A549 (cell line): ENCODE results near the gene SLC25A41. TPM values are rescaled to one million over a fixed set of nuclear protein-coding genes. Genes with fewer than 3 reads are reported as not detected.

Source experiments
- ATAC-seq, 2 experiments: fragments of 200-7000 bp in 1 of 2; fragments of >200 bp in 1 of 2; cut with Nextera tagmentation in 1 of 2; cut with Tn5 transposase in 1 of 2; 3 replicates each; pipeline versions ENCODE4 v1.8.0 to v1.9.1; 2018 to 2020; ENCODE audit warnings: mild to moderate bottlenecking in 1 of 2, moderate library complexity in 1 of 2
- CTCF ChIA-PET: fragments of 300-600 bp; sonication (Branson Sonifier 250); formaldehyde crosslinking; extraction: SDS; loops from one replicate; lab custom pipeline; 2021; ENCODE audit warnings: antibody characterized with exemption, inconsistent platforms; lab: Yijun Ruan, JAX
- POLR2A ChIA-PET: fragments of 350-600 bp; formaldehyde crosslinking; extraction: SDS; loops from one replicate; lab custom pipeline; 2021; ENCODE audit warnings: antibody characterized with exemption, inconsistent platforms; lab: Yijun Ruan, JAX
- DNase-seq, 2 experiments: peaks; one replicate each; pipeline versions ENCODE4 v3.0.0 to v3.0.0-alpha.2; 2011 to 2016; ENCODE audit warnings: low read depth in 1 of 2, low spot score in 1 of 2
- FAIRE-seq: peaks from 2 replicates; lab custom pipeline; 2011; peaks lifted over from hg19 to GRCh38; lab: Jason Lieb, UNC
- H3K27ac ChIP-seq, 2 experiments: fragments of >200 bp; sonication (Bioruptor Twin); formaldehyde crosslinking; 3 replicates each; pipeline ENCODE4 v1.5.1; 2016 to 2017
- H3K4me1 ChIP-seq: fragments of >200 bp; sonication (Bioruptor Twin); formaldehyde crosslinking; 3 replicates; pipeline ENCODE4 v1.6.1; 2016
- H3K4me2 ChIP-seq: fragments of >200 bp; sonication (Bioruptor Twin); formaldehyde crosslinking; 3 replicates; pipeline ENCODE4 v1.6.1; 2016
- H3K4me3 ChIP-seq: fragments of >200 bp; sonication (Bioruptor Twin); formaldehyde crosslinking; 3 replicates; pipeline ENCODE4 v1.5.1; 2016
- H3K9me3 ChIP-seq: fragments of >200 bp; sonication (Bioruptor Twin); formaldehyde crosslinking; 3 replicates; pipeline ENCODE4 v1.6.1; 2016
- ATOH8 ChIP-seq: fragments of 250-450 bp; sonication (Bioruptor Pico); IDR thresholded peaks from 2 replicates; pipeline ENCODE4 v1.5.0; 2020; ENCODE audit warnings: low read depth, mild to moderate bottlenecking, moderate library complexity
- BHLHE40 ChIP-seq: IDR thresholded peaks from 2 replicates; pipeline ENCODE4 v1.6.1; 2012; ENCODE audit warnings: low read depth, low read length, inconsistent platforms
- CTCF ChIP-seq: fragments of >200 bp; sonication (Bioruptor Twin); formaldehyde crosslinking; IDR thresholded peaks from 3 replicates; pipeline ENCODE4 v1.5.1; 2016
- E2F6 ChIP-seq: IDR thresholded peaks from 2 replicates; pipeline ENCODE4 v1.6.1; 2012; ENCODE audit warnings: low read depth, borderline replicate concordance
- ESRRA ChIP-seq: fragments of 150-350 bp; IDR thresholded peaks from 2 replicates; pipeline ENCODE4 v1.6.1; 2014; ENCODE audit warnings: mild to moderate bottlenecking, low read length, borderline replicate concordance
- FOSB ChIP-seq: fragments of 250-450 bp; sonication (Bioruptor Pico); IDR thresholded peaks from 2 replicates; pipeline ENCODE4 v1.5.0; 2020; ENCODE audit warnings: mild to moderate bottlenecking, moderate library complexity
- FOSL2 ChIP-seq, 2 experiments: fragments of 450-650 bp in 1 of 2; fragments of >200 bp in 1 of 2; sonication (Bioruptor Twin) in 1 of 2; formaldehyde crosslinking; IDR thresholded peaks; 2 replicates each; pipeline versions ENCODE4 v1.5.0 to v1.6.1; 2016 to 2020; ENCODE audit warnings: mild to moderate bottlenecking in 1 of 2, moderate library complexity in 1 of 2
- FOXS1 ChIP-seq: fragments of 250-450 bp; sonication (Bioruptor Pico); IDR thresholded peaks from 2 replicates; pipeline ENCODE4 v1.5.0; 2020; ENCODE audit warnings: mild to moderate bottlenecking, moderate library complexity
- HDAC2 ChIP-seq: fragments of 200-600 bp; sonication (generic); IDR thresholded peaks from 2 replicates; pipeline ENCODE4 v1.6.1; 2016
- HMGXB4 ChIP-seq: fragments of 250-450 bp; sonication (Bioruptor Pico); IDR thresholded peaks from 2 replicates; pipeline ENCODE4 v1.5.0; 2021; ENCODE audit warnings: mild to moderate bottlenecking, moderate library complexity, borderline replicate concordance
- HOXA7 ChIP-seq: fragments of 250-450 bp; sonication (Bioruptor Pico); IDR thresholded peaks from 2 replicates; pipeline ENCODE4 v1.5.0; 2020; ENCODE audit warnings: mild to moderate bottlenecking, moderate library complexity
- MAFK ChIP-seq: fragments of 450-650 bp; IDR thresholded peaks from 2 replicates; pipeline ENCODE4 v1.6.1; 2014; ENCODE audit not compliant: partially characterized antibody
- MYC ChIP-seq: IDR thresholded peaks from 2 replicates; pipeline ENCODE4 v1.6.1; 2012; ENCODE audit warnings: mild to moderate bottlenecking, inconsistent platforms, low read length, improper control_type of control experiment, borderline replicate concordance
- NFE2L2 ChIP-seq: fragments of 150-350 bp; conservative IDR thresholded peaks from 2 replicates; pipeline ENCODE4 v1.6.1; 2014; ENCODE audit warnings: low read length
- PHF8 ChIP-seq: fragments of 200-600 bp; sonication (generic); IDR thresholded peaks from 2 replicates; pipeline ENCODE4 v1.6.1; 2016; ENCODE audit warnings: low read depth, mild to moderate bottlenecking, antibody characterized with exemption, moderate library complexity, borderline replicate concordance
- POLR2AphosphoS2 ChIP-seq: conservative IDR thresholded peaks from 2 replicates; pipeline ENCODE4 v1.6.1; 2012; ENCODE audit warnings: low read length, improper control_type of control experiment, inconsistent platforms
- RCOR1 ChIP-seq: fragments of 150-350 bp; IDR thresholded peaks from 2 replicates; pipeline ENCODE4 v1.6.1; 2014; ENCODE audit warnings: antibody characterized with exemption, low read length, low read depth
- RNF2 ChIP-seq: fragments of 200-600 bp; sonication (generic); IDR thresholded peaks from 2 replicates; pipeline ENCODE4 v1.6.1; 2016; ENCODE audit warnings: low read depth, mild to moderate bottlenecking, antibody characterized with exemption, moderate library complexity, borderline replicate concordance
- SMC3 ChIP-seq: fragments of >200 bp; sonication (Bioruptor Twin); formaldehyde crosslinking; IDR thresholded peaks from 3 replicates; pipeline ENCODE4 v1.6.1; 2018; ENCODE audit warnings: inconsistent platforms
- TFCP2L1 ChIP-seq: fragments of 250-450 bp; sonication (Bioruptor Pico); IDR thresholded peaks from 2 replicates; pipeline ENCODE4 v1.5.0; 2021; ENCODE audit warnings: mild to moderate bottlenecking
- ZC3H11A ChIP-seq: fragments of 450-650 bp; IDR thresholded peaks from 2 replicates; pipeline ENCODE4 v1.6.1; 2014; ENCODE audit warnings: antibody characterized with exemption, mild to moderate bottlenecking
- WGBS: methylation state at CpG from one replicate; pipeline ENCODE4 v1.1.6; 2017; ENCODE audit errors: missing lambda C conversion rate; 5-methylcytosine and 5-hydroxymethylcytosine counted together
- polyA plus RNA-seq, 4 experiments: library from polyadenylated mRNA; depleted of rRNA in 3 of 4; stranded (reverse); fragments of >200 nt; fragmentation: RNase III in 1 of 4; extraction: RNeasy Plus Mini Kit Qiagen cat#74134 plus additional on column Dnase treatment in 1 of 4; gene quantifications; 2 replicates in 3 of 4; 3 replicates in 1 of 4; pipeline ENCODE4 v1.2.3, GENCODE V29; 2011 to 2017

SLC25A41 gene
- polyA plus RNA-seq, 2 of the 4 experiments (the other 2 are of a cell fraction): 0.09 to 0.26 TPM

- TF ChIP-seq CTCF (no peak), FOXS1 (CRISPR knock-in tag) (no peak), RNF2 (no peak), E2F6 (no peak)
These were observed 53.8 kb downstream of the SLC25A41 start (continued) for GRCh38 chr19:6379744-6380143.

- H3K27ac ChIP-seq: no peak overlapping the region
- no peak overlapping the region for H3K4me3 ChIP-seq
- peaks cover 7% of the 10 kb centered on the region; the same call in 2 of the 3 replicates for H3K4me1 ChIP-seq
- no peak for FAIRE-seq
- POLR2A ChIA-PET: no interaction called here
- no peak for DNase-seq
- H3K4me2 ChIP-seq: no peak overlapping the region
- CTCF ChIA-PET: interaction anchor here (1.3 to 1.4 kb wide), 2 partner anchors 11 to 34 kb away, joined by 3 to 4 read pairs; no protein-coding TSS in a partner anchor
- ATAC-seq: no peak
- no peaks in the 10 kb centered on the region for H3K9me3 ChIP-seq
- 94% methylated on average over 7 of the region's 9 CpGs for WGBS
- TF ChIP-seq TFCP2L1 (CRISPR knock-in tag) (no peak), POLR2AphosphoS2 (no peak), FOSL2 (IDR thresholded peaks at IDR 0.05) (no peak), FOSL2 (CRISPR knock-in tag; IDR thresholded peaks at IDR 0.05) (no peak), ATOH8 (CRISPR knock-in tag) (no peak), ZC3H11A (no peak), MYC (no peak), HMGXB4 (CRISPR knock-in tag) (no peak), NFE2L2 (no peak), HDAC2 (no peak), PHF8 (no peak), SMC3 (no peak), BHLHE40 (no peak), HOXA7 (no peak), RCOR1 (no peak), FOSB (CRISPR knock-in tag) (no peak)
These were observed 55.1 kb downstream of the SLC25A41 start for GRCh38 chr19:6378486-6378885.

- DNase-seq (no peak), FAIRE-seq (no peak), ATAC-seq (no peak)
- Histone ChIP-seq H3K27ac (no peak overlapping the region), H3K4me1 (peaks cover 7% of the 10 kb centered on the region; the same call in 2 of the 3 replicates), H3K4me2 (no peak overlapping the region), H3K9me3 (no peaks in the 10 kb centered on the region), H3K4me3 (no peak overlapping the region)
- TF ChIP-seq MAFK (peak; percentile 19), ESRRA (no peak)
- ChIA-PET CTCF (interaction anchor here (1.3 kb wide), 1 partner anchor 12 kb away, joined by 3 read pairs; no protein-coding TSS in a partner anchor), POLR2A (no interaction called here)
- 76% methylated on average over 4 of the region's 6 CpGs for WGBS
These were observed 55.5 kb downstream of the SLC25A41 start for GRCh38 chr19:6378041-6378440.
